CD1c-positive myeloid dendritic cell (primary cell): ENCODE data around the gene ZNF764.
"Not testable (repeated sequence)": the region's sequence is repeated elsewhere in the genome, so short reads cannot be mapped to it uniquely, and the experiment has no call there.

ENCODE experiments used
- DNase-seq: peaks from one replicate; pipeline ENCODE4 v3.0.0-alpha.2; 2016; ENCODE audit errors: extremely low spot score

ZNF764 gene

GRCh38 chr16:30557957-30558788, at the start of gene ZNF764:
TSS of gene ZNF764 (minus strand) at chr16:30558374. CDS start at chr16:30558182, 192 bp downstream.
- peak; percentile 99 for DNase-seq

DNA sequence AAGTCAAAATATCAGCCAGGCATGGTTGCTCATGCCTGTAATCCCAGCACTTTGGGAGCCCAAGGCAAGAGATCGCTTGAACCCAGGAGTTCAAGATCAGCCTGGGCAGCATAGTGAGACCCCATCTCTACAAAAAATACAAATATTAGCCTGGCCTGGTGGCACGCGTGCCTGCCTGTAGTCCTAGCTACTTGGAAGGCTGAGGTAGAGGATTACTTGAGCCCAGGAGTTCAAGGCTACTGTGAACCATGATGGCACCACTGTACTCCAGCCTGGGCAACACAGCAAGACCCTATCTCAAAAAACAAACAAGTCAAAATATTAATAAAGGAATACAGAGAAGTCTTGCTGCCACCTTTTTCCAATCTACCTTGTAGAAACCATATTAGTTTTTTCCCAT, 47.8 kb upstream of the ZNF764 start:
- no peak for DNase-seq

- DNase-seq, result peak; percentile 72
These were observed 47.0 kb upstream of the ZNF764 start for GRCh38 chr16:30605158-30605557.

DNA sequence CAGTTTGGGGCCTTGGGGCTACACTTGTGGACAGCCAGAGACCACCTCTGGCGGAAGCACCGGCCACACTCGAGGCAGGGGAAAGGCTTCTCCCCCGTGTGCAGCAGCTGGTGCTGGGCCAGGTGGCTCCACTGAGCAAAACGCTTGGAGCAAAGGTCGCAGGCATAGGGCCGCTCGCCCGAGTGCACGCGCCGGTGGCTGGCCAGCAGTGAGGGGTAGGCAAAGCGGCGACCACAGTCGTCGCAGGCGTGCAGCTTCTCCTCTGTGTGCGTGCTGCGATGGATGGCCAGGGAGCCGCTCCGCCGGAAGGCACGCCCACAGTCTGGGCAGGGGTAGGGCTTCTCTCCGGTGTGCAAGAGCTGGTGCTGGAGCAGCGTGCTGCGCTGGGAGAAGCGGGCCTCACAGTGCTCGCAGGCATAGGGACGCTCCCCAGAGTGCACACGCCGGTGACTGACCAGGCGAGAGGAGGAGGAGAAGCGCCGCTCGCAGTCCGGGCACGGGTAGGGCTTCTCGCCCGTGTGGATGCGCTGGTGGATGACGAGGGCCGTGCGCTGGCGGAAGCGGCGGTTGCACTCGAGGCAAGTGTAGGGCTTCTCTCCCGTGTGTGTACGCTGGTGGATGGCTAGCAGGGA, 46.3 kb upstream of the ZNF764 start:
- no peak for DNase-seq

DNA sequence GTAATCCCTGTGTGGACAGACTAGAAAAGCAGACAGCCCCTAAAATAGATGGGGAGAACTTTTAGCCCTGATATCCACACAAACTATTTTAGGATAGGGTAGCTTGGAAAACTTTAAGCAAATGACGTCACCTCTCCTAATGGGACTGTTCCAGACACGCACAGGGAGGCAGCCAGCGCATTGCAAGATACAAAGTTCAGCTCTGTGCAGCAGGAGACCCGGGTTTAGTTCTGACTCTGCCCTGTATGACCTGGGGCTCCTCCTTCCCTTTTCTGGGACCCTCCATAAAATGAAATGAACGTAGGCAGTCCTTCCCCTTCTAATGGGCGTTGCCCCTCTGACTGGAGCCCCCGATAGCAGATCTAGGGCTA, 45.8 kb upstream of the ZNF764 start:
- no peak for DNase-seq

GRCh38 chr16:30602616-30603277, 44.6 kb upstream of the ZNF764 start:
- peak; percentile 69 for DNase-seq

- peak; percentile 77 for DNase-seq
These were observed 43.8 kb upstream of the ZNF764 start for GRCh38 chr16:30601966-30602365.

DNA sequence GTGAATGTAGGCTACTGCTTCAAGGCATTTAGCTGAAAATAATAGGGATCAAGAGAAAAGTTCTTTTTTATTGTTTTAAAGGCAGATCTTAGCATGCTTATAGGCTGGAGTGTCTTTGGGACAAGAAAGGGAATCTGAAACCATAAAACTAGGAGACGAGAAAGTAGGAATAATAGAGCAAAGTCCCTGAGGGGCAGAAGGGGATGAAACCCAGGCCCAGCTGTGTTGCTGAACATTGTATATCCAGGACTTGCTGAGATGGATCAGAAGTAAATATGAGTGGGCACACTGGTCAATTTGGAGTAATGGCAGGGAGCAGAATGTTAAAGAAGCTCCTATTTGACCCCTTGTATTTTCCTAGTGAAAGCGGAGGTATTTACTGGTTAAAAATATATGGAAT, 42.8 kb upstream of the ZNF764 start:
- no peak for DNase-seq

DNA sequence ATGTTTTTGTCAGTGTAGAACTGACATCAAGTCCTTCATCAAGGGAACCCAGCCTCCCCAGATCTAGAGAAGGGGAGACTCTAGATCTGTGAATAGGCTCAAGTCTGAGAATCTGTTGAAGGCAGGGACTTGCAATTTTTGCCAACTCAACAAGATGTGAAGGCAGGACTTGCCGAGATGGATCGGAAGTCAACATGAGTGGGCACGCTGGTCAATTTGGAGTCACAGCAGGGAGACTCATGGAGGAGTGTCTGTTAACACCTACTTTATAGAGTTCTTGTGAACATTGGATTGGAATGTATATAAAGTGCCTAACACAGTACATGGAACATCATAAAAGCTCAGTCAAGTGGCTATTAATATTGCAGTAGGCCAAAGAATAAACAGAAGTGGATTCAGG, 42.0 kb upstream of the ZNF764 start:
- no peak for DNase-seq

DNA sequence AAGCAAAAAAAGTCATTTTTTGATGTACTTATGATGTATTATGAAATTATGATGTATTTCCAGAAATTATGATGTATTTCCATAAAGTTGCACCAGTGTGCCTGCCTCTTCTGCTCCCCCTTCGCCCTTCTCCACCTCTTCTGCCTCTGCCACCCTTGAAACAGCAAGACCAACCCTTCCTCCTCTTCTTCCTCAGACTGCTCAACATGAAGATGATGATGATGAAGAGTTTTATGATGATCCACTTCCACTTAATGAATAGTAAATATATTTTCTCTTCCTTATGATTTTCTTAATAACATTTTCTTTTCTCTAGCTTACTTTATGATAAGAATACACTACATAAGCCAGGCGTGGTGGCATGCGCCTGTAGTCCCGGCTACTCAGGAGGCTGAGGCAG, 34.7 kb upstream of the ZNF764 start:
- DNase-seq, result no peak

- not testable (repeated sequence) for DNase-seq
These were observed 32.7 kb upstream of the ZNF764 start for GRCh38 chr16:30590869-30591268.

DNA sequence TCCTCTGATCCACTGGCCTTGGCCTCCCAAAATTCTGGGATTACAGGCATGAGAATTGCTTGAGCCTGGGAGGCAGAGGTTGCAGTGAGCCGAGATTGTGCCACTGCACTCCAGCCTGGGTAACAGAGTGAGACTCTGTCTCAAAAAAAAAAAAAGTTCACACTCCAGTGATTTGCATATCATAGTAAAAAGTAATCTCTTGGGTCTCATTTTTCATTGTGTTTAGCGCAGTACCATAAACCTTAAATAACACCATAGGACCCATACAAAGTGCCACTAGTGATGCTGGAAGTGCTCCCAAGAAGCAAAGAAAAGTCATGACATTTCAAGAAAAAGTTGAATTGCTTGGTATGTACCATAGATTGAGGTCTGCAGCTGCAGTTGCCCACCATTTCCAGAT, 31.4 kb upstream of the ZNF764 start:
- DNase-seq, result not testable (repeated sequence)

DNA sequence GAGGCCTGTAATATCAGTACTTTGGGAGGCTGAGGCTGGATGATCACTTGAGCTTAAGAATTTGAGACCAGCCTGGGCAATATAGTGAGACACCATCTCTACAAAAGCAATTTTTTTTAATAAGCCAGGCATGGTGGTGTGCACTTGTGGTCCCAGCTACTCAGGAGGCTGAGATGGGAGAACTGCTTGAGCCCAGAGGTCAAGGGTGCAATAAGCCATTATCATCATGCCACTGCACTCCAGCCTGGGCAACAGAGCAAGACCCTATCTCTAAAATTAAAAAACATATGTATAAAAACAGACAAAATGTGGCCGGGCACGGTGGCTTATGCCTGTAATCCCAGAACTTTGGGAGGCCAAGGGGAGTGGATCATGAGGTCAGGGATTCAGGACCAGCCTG, 30.5 kb upstream of the ZNF764 start:
- DNase-seq, result no peak

DNA sequence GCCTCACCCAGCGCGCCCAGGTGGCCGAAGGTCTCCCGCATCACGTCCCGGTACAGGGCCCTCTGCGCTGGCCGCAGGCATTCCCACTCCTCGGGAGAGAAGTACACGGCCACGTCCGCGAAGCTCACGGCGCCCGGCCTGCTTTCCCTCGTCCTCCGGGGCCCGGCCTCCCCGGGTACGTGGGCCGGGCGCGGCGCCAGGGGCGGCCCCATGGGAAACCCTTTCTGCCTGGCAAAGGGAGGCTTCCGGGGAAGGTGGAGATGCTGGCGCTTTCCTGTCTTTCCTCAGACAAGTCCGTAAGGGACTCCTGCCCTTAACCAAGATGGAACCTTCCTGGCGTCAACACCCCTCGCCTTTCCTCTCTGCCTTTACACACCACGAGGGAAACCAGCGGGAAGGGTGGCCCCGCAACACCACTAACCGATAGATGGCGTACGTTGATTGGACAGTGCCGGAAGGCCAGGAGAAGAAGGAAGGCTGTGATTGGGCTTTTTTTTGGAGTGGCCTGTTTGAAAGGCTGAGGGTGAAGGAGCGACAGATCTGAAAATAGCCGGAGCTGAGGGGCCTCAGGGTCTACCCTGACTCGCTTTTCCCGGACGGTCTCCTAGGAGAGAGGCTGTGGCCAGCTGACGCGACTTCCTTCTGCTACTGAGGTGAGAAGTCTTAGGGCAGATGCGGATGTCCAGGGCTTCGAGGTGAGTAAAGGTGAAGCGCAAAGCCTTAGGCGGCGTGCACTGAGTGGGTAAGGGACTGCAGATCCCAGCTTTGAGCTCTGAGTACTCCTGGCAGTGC, 27.4 kb upstream of the ZNF764 start, which contains the start of gene ZNF785:
Gene ZNF785, minus strand, starts transcription at position 298 of the 792 bp plus-strand sequence. Its CDS starts 86 bp downstream, at position 212.
- peak; percentile 98 for DNase-seq

GRCh38 chr16:30585022-30585399, 26.8 kb upstream of the ZNF764 start:
- DNase-seq, result peak; percentile 89

DNA sequence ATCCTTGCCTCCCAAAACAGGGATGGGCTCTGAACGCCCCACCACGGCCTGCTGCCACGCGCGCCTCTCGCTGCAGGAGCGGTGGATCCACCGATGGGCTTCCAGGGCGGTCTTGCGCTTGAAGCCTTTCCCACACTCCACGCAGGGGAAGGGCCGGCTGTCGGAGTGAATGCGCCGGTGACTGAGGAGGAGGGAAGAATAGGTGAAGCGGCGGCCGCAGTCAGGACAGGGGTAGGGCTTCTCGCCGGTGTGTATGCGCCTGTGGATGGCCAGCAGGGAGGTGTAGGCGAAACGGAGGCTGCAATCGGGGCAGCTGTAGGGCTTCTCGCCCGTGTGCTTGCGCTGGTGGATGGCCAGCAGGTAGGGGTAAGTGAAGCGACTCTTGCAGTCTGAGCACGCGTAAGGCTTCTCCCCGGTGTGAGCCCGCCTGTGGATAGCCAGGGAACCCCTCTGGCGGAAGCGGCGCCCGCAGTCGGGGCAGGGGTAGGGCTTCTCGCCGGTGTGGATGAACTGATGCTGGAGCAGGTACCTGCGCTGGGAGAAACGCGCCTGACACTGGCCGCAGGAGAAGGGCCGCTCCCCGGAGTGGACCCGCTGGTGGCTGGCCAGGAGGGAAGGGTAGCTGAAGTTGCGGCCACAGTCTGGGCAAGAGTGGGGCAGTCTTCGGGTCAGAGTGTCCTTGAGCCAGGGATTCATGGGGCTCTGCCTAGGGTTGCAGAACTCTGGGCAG, 24.6 kb upstream of the ZNF764 start:
- DNase-seq, result no peak

DNA sequence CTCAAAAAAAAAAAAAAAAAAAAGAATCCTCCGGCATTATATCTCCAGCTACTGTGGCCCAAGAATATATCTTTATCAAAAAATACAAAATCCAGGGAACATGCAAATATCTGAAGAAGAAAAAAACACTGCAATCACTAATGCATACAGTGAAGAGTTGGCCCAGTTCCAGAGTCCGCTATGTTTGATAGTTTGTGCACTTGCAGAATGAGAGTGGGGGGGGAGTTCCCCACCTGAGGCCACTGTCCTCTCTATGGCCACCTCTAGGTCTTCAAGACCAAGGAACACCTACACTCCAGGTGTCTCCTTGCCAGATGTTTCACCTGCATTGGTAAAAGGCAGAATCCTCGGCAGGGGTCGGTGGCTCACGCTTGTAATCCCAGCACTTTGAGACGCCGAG, 23.3 kb upstream of the ZNF764 start:
- DNase-seq, result no peak

- no peak for DNase-seq
These were observed 16.5 kb upstream of the ZNF764 start for GRCh38 chr16:30574678-30575077.

DNA sequence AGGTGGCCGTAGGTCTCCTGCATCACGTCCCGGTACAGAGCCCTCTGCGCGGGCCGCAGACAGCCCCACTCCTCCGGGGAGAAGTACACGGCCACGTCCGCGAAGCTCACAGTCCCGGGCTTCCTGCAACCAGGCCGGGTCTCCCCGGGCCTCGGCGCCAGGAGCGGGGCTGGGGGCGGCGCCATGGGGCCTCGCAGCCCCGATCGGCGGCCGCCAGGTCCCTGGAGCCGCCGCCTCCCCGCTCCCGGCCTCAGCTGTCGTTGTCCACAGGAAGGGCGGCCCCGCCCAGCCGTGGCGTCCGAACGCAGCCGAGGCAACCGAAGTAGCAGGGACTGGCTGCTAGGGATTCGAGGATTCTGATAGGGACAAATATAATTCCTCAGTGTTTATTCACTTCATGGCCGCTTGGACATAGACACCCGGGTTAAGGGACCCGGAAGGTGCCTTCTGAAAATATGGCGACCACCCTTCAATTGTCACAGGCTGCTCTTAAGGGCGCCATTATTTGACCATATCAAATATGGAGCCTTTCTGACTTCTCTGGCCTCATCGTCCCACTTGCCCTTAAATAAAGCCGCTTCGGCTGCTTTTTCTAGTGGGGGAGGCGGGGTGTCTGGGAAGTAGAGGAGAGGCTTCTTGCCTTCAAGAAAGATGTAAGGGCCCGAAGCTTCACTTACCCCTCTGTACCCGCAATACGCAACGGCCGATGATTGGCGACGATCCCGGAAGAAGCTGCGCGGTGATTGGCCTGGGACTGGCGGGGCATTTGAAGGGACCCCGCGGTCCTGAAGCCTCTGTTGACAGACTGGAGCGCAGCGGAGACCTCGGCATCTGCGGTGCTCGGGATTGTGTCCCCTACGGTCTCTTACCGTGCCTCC, 13.5 kb upstream of the ZNF764 start, which contains the start of gene ZNF688:
Gene ZNF688, minus strand, starts transcription at position 270 of the 878 bp plus-strand sequence. Its CDS starts 85 bp downstream, at position 185.
- peak; percentile 96 for DNase-seq
